Activated CD4-positive, alpha-beta T cell treated with anti-CD3 and anti-CD28 coated beads for 48 hours (primary cell): ENCODE results near the gene RBM19.

Source experiments
- DNase-seq: peaks from one replicate; pipeline ENCODE4 v3.0.0-alpha.2; 2020

Gene RBM19

GRCh38 chr12:113950873-113951272 lies 15.3 kb downstream of the RBM19 start:
- no peak for DNase-seq

GRCh38 chr12:113949321-113950305 lies 16.5 kb downstream of the RBM19 start:
- no peak for DNase-seq

DNA sequence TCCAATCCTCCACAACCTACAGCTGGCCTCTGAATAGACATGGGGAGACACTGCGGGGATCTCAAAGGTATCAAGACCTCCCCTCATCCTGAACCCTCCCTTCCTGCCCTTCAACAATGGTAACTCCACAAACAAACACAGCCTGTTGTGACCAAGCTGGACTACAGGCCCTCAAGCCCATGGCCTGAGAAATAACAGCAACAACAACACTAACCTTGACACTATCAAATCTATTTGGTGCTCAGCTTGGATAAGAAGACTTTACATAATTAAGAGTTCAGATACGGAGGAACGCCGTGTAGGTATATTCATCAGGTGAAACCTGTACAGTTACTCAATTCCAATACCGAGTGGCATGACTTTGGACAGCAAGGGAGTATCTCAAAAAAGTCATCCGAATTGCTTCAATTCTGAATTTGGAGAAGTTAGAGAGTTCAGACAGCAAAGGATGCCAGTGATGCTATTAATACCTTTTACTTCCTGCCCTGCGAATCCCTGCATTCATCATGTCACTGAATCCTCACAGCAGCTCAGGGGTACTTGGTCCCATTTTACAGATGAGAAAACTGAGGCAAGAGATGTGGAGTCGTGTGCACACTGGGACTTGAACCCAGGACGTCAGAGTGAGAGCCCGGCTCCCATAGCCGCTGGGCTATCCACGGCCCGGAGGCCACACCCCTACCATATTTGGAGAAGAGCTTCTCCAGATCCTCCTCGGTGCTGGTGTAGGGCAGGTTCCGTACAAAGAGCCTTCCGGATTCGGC lies 17.8 kb downstream of the RBM19 start:
- no peak for DNase-seq

DNA sequence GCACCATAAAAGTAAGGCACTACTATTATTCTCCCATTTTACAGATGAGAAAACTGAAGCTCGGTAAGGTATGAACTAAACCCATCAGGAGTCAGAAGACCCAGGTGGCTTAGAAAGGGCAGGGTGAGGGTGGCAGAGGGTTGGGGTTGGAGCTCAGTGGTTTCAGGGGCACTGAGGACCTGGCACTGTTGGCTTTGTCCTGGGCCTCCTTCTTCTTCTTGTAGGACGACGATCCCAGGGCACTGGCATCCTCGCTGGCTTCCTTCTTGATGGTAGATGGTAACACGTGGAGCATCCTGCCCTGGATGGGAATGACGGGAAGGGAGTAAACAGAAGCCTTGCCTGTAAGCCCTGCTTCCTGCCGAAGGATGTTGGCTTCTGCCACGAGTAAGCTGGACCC lies 19.9 kb downstream of the RBM19 start:
- no peak for DNase-seq

- no peak for DNase-seq
Observed at GRCh38 chr12:113945174-113946173, 20.7 kb downstream of the RBM19 start.

DNA sequence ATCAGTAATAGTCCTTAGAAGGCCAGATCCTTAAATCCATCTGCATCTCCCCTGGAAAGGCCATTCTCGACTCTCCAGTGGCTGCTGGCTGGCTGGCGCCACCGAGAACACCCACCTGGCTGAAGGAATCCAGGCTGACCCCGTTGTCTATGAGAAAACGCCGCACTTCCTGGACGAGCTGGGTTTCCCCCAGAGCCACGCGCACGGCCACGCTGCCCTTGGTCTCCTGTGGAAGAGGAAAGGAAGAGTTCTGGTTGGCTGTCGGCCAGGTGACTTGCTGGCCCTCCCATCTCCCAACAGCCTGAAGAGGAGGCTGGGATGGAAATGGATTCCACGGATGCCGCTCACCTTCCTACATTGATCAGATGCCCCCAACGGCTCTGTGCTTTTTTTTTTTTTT lies 23.9 kb downstream of the RBM19 start:
- no peak for DNase-seq

GRCh38 chr12:113941208-113941486 lies 25.0 kb downstream of the RBM19 start:
- DNase-seq = no peak

GRCh38 chr12:113940357-113941207 lies 25.5 kb downstream of the RBM19 start:
- DNase-seq = no peak

DNA sequence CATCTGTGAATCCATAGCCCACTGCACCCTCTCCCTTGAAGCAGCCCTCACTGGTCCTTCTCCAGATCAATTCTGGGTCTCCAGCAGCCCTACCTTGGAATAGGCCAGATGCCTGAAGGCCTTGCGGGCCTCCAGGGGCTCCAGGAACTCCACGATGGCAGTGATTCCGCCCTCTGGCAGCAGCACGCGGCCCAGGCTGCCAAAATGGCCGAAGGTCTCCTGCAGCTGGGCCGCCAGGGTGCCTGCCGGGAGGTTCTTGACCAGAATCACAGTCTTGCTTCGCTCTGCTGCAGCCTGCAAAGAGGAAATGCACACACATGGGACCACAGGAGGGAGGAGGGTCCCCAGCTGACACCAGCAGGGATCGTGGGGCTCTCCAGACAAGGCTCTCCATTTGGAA lies 26.3 kb downstream of the RBM19 start:
- no peak for DNase-seq

DNA sequence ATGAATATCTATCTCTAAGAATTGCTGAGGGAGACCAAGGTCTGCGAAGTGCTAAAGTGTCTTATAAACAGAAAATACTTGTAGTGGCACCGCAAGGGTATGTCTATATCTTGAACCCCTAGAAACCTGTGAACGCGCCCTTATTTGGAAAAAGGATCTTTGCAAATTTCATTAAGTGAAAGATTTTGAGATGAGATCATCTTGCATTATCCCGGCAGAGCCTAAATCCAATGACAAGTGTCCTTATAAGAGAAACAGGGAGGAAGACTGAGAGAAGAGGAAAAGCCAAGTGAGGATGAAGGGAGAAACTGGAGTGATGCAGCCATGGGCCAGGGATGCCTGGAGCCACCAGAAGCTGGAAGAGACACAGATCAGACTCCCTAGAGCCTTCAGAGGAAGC lies 27.7 kb downstream of the RBM19 start:
- no peak for DNase-seq

- DNase-seq = no peak
Observed at GRCh38 chr12:113936460-113936859, 29.7 kb downstream of the RBM19 start.

GRCh38 chr12:113935459-113935858 lies 30.7 kb downstream of the RBM19 start:
- no peak for DNase-seq

- DNase-seq = no peak
Observed at GRCh38 chr12:113934946-113935345, 31.2 kb downstream of the RBM19 start.

GRCh38 chr12:113934060-113934814 lies 31.9 kb downstream of the RBM19 start:
- DNase-seq = no peak

- DNase-seq = no peak
Observed at GRCh38 chr12:113933201-113933786, 32.8 kb downstream of the RBM19 start.

- no peak for DNase-seq
Observed at GRCh38 chr12:113932381-113933196, 33.5 kb downstream of the RBM19 start.

- no peak for DNase-seq
Observed at GRCh38 chr12:113931517-113931916, 34.6 kb downstream of the RBM19 start.

GRCh38 chr12:113930249-113930648 lies 35.9 kb downstream of the RBM19 start:
- DNase-seq = no peak

DNA sequence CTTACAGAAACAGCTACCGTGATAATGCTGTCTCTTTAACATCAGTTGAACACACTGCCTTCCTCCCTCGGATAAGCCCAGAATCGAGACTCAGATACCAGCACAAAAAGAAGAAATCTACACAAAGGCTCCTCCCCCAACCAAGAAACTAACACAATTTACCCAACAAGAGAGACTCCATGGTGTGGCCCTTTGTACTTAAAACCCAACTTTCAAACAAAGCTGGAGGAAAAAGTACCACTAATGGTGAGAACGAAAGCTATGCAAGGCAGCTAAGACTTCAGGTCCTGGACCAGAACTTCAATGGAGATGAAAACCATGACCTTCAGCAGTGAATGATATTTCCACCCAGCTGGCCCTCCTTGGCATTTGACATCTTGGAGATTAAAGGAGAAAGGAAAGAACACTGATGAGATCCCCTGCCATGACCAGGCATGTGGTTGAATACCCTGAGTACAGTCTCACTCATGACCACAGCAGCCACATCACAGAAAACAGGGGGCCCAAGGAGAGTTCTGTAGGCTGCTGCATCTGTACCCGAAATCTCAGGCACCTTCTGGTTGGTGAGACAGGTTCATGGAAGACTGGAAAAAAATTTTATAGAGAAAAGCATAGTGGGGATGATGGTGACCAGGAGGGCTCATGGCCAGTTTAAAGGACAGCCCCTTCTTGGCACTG lies 36.7 kb downstream of the RBM19 start:
- peak; percentile 12 for DNase-seq
